Forelimb muscle (tissue), 1 donor: ENCODE measurements around the gene PLA2G1B. TPM values are rescaled to one million over a fixed set of nuclear protein-coding genes. Genes with fewer than 3 reads are reported as not detected.

Source experiments
- polyA plus RNA-seq: library from polyadenylated mRNA; unstranded; fragments of 120-200 nt; gene quantifications from one replicate; pipeline ENCODE4 v1.2.1, GENCODE V29; 2013; ENCODE audit not compliant: insufficient read length

The PLA2G1B gene
- polyA plus RNA-seq, 1 donor: not detected

Other genes starting within 250 kb of the PLA2G1B start
- gene RAB35, start 211.0 kb downstream of the PLA2G1B start, polyA plus RNA-seq: 31.5 TPM
- 37.9 TPM for gene GCN1, start 133.1 kb downstream of the PLA2G1B start, polyA plus RNA-seq
- 4,306 TPM for gene RPLP0, start 126.7 kb downstream of the PLA2G1B start, polyA plus RNA-seq
- gene PXN, start 62.0 kb downstream of the PLA2G1B start, polyA plus RNA-seq: 169 TPM
- not detected for gene RNU4-2, start 35.9 kb downstream of the PLA2G1B start, polyA plus RNA-seq
- gene RNU4-1, start 34.5 kb downstream of the PLA2G1B start, polyA plus RNA-seq: not detected
- gene SIRT4, start 25.5 kb downstream of the PLA2G1B start, polyA plus RNA-seq: 4.9 TPM
- 4.4 TPM for gene MSI1, start 41.4 kb upstream of the PLA2G1B start, polyA plus RNA-seq
- gene COX6A1, start 110.3 kb upstream of the PLA2G1B start, polyA plus RNA-seq: 96.9 TPM
- 35.0 TPM for gene TRIAP1, start 118.6 kb upstream of the PLA2G1B start, polyA plus RNA-seq
- 15.0 TPM for gene GATC, start 118.7 kb upstream of the PLA2G1B start, polyA plus RNA-seq
- 84.8 TPM for gene SRSF9, start 142.0 kb upstream of the PLA2G1B start, polyA plus RNA-seq
- 284 TPM for gene DYNLL1, start 168.3 kb upstream of the PLA2G1B start, polyA plus RNA-seq
- 44.8 TPM for gene COQ5, start 201.4 kb upstream of the PLA2G1B start, polyA plus RNA-seq
- gene RNF10, start 206.6 kb upstream of the PLA2G1B start, polyA plus RNA-seq: 146 TPM